HG02678 (cell line): ENCODE data around the gene PRKACA.
A peak's percentile ranks its signal among the peaks of the same experiment; 100 is the strongest.

Experiments used
- ATAC-seq: cut with Tn5 transposase; IDR thresholded peaks from one replicate; pipeline ENCODE4 v1.9.1; 2021; ENCODE audit warnings: mild to moderate bottlenecking, moderate library complexity; ENCODE audit not compliant: unreplicated experiment

PRKACA gene

DNA sequence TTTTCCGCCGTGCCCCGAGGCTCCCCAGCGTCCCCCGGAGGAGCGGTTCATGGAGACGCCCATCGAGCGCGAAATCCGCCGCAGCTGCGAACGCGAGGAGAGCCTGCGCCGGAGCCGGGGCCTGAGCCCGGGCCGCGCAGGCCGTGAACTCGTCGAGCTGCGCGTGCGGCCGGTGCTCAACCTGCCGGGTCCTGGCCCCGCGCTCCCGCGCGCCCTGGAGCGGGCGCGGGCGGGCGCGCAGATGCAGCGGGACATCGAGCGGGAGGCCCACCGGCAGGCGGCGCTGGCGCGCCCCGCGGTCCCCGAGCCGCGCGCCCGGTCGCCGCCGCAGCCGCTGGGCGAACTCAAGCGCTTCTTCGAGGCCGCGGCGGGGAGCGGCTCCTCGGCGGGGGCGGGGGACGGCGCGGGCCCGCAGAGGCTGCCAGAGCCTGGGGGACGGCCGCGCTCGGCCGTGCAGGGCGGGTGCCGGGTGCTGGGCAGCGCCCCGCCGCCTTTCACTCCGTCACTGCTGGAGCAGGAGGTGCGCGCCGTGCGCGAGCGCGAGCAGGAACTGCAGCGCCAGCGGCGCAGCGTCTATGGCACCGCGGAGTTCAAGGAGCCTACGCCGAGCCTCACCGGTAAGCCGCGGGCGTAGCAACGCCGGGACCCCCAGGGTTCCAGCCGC, 44.2 kb downstream of the PRKACA start:
- ATAC-seq, result peak; percentile 58

DNA sequence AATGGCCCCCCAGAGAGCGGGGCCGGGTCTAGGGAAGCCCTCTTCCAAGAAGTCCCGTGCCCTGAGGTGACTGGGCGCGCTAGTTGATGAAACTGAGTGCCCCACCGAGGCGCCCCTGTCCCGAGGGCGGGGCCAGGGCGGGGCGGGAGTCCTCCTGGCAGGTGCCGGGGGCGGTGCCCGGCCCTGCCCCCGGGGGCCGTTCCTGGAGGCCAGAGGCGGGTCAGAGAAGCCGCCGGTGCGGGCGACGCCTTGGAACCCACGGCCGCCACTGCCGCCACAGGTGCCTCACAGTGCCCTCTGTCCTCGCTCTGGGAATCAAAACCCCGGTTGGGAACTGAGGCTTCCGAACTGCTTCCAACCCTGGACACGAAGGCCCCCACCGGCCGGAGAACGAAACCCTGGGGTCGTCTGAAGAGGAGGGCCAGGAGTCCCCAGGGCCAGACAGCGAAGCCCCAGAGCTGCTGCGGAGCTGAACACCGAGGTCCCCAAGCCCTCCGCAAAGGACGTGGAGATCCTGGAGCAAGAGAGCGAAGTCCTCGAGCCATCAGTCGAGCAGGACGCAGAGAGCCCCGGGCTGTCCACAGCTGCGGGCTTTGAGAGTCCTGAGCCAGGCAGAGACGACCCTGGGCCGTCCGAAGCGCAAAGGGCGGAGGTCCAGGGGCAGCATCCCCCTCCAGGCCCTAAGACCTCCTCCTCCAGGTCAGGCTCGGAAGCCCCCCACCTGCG, 44.9 kb downstream of the PRKACA start, which contains the start of gene MISP3:
Gene MISP3, plus strand, starts transcription at position 252 of the 726 bp plus-strand sequence. CDS start 524 bp downstream, outside the sequence.
- ATAC-seq, result peak; percentile 12

DNA sequence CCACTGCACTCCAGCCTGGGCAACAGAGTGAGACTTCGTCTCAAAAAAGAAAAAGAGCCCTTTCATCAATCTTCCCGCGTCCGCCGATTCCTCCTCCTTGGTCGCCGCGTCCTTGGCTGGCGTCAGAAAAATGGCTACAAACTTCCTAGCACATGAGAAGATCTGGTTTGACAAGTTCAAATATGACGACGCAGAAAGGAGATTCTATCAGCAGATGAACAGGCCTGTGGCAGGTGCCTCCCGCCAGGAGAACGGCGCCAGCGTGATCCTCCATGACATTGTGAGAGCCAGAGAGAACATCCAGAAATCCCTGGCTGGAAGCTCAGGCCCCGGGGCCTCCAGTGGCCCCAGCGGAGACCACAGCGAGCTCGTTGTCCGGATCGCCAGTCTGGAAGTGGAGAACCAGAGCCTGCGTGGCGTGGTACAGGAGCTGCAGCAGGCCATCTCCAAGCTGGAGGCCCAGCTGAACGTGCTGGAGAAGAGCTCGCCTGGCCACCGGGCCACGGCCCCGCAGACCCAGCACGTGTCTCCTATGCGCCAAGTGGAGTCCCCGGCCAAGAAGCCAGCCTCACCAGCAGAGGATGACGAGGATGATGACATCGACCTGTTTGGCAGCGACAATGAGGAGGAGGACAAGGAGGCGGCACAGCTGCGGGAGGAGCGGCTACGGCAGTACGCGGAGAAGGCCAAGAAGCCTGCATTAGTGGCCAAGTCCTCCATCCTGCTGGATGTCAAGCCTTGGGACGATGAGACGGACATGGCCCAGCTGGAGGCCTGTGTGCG, 47.1 kb downstream of the PRKACA start:
- ATAC-seq, result no peak

DNA sequence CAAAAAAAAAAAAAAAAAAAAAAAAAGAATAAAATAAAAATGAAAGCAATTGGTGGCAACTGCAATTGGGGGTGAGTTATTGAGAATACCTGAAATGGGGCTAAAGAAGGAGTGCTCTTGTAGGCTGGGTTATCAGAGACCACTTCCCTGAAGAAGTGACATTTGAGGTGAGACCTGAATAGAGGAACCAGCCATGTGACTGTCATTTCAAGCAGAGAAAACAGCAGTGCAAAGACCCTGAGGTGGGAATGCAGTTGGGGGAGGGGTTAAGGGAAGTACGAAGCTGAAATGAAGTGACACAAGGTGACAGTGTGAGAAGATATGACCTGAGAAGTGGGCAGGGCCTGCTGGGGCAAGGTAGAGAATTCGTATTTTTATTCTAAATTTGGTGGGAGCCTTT, 51.4 kb downstream of the PRKACA start:
- no peak for ATAC-seq

DNA sequence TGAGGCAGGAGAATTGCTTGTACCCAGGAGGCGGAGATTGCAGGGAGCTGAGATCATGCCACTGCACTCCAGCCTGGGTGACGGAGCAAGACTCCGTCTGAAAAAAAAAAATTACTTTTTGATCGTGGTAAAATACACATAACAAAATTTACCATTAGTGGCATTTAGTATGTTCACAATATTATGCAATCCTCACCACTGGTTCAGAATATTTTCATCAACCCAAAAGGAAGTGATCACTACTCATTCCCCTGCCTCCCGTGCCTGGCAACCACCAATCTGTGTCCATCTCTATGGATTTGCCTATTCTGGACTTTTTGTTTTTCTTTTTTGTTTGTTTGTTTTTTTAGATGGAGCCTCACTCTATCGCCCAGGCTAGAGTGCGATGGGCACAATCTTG, 54.5 kb downstream of the PRKACA start:
- no peak for ATAC-seq

DNA sequence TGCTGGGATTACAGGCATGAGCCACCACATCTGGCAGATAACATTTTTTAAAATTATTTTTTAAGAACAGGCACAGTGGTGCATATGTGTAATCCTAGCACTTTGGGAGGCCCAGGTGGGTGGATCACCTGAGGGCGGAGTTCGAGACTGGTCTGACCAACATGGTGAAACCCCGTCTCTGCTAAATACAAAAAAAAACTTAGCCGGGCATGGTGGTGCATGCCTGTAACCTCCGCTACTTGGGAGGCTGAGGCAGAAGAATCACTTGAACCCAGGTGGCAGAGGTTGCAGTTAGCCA, 55.1 kb downstream of the PRKACA start:
- ATAC-seq, result no peak

DNA sequence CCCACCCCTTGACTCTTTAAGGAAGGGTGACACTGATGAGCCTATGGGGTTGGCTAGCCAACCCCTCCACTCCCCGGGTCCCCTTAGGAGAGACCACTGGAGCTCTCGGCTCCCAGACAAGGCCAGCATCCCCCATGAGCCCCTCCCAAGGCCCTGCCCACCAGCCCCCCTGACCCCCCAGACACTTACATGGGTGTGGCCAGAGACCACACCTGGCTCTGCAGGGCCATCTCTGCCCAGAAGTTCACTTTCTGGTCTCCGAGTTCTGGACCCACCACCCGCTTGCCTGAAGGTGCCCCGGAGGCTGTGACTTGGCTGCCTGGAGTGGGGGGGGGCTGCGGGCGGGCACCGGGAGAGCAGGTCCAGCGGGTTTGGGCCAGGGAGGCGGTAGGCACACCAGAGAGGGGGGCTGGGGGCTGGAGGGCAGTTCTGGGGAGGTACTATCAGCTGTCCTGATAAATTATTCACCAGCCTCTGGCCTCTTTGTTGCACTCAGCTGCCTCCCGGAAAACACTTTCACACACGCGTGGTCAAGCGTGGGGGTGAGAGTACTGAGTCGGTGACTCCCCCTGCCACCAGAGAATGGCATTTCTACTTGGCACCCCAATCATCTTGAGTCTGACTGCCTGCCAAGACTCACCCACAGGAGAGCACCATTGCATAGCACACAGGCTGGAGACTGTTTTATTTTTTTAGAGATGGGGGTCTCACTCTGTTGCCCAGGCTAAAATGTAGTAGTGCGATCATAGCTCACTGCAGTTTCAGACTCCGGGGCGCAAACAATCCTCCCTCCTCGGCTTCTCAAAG, 55.6 kb downstream of the PRKACA start, which contains the start of gene PALM3:
Gene PALM3, minus strand, starts transcription at position 326 of the 807 bp plus-strand sequence. Its CDS starts 96 bp downstream, at position 230.
- ATAC-seq, result no peak

DNA sequence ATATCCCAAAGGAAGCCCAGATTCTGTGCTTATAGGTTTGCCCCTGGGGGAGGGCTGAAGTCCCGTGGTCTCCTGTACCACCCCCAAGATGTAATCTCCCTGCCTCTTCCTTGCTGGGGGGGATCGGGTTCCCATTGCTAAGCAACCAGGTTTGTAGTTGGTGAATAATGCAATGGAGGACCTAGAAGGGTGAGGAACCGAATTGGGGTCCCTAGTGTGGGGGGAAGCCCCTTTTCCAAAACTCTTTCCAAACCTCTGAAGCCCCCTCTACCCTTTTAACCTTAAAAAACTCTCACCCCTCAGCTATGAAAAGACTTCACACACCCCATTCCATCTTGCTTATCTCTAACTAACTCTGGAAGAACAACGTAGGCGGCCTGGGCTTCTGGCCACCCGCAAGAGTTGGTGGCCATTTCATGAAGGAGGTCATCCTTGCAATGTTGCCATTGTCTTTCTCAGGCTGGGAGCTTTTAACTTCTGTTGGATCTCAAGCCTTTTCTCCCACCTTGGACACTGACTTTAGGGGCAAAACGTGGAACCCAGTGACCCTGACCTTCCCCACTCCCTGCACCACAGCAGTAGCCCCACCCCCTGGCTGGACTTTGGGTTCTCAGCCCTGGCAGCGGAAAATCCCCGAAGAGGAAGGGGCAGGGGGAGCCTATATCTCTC, 56.3 kb downstream of the PRKACA start:
- no peak for ATAC-seq

DNA sequence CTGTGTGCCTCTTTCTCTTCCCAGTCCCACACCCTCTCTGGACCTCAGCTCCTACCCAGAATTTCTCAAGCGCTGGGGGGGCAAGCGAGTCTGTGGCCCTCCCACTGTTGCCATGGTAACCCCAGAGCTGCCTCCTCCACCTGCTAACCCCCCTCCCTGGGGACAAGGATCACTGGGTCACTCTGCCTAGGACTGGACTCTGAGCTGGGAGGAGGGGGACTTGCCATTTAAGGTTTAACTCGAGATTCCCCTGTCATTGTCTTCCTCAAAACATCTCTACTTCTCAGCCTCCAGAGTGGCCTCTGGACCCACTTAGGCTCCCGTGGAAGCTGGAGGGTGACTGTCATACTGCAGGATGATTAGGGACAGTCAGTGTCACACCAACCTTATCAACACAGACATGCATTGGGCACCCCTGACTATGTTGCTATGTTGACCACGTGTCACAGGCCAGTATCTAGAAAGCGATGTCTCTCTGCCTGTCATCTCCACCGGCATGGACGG, 57.9 kb downstream of the PRKACA start:
- no peak for ATAC-seq

DNA sequence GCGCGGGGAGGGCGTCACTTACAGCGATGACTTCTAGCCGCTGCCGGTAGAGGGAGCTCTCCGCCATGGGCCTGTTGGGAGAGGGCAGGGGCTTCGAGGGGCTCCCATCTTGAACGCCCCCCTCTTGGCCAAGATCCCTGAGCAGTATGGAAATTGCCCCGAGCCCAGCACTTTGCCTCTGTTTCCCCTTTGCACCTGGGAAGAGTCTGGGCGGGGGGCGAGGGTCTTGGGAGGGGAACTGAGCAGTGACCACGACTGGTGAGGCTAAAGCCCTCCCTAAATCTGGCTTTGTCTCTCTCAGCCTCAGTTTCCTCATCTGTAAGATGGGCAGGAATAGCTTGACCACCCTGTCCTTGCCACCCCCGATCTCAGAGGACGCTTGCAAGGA, 58.5 kb downstream of the PRKACA start:
- ATAC-seq, result no peak

DNA sequence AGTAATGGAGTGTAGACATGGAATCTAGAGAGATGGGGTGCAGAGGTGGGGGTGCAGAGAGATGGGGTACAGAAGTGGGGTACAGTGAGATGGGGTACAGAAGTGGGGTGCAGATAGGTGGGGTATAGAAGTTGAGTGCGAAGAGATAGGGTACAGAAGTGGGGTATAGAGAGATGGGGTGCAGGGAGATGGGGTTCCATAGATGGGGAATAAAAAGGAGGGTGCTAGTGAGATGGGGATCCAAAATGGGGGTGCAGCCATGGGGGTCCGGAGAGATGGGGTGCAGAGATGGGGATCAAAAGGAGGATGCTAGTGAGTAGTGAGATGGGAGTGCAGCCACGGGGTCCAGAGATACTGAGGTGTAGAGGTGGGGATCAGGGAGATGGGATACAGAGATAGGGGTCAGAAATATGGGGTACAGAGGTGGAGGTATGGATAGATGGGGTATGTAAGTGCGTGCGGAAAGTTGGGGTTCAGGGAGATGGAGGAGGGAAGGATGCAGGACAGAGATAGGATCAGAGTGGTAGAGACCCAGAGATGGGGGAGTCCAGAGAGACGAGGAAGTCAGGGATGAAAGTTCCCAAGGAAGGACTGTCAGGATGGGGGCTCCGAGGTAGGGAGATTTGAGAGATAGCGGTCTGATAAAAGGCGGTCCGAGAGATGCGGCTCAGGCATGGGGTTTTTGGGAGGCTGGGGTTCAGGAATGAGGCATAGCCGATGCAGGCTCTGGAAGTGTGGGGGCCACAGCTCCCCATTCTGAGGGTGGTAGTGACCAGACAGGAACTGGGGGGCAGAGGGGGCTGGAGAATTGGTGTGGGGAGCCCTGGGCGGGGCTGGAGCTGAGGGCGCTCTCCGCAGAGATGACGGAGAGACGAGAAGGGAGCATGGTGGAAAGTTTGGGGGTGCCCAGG, 59.1 kb downstream of the PRKACA start:
- no peak for ATAC-seq

DNA sequence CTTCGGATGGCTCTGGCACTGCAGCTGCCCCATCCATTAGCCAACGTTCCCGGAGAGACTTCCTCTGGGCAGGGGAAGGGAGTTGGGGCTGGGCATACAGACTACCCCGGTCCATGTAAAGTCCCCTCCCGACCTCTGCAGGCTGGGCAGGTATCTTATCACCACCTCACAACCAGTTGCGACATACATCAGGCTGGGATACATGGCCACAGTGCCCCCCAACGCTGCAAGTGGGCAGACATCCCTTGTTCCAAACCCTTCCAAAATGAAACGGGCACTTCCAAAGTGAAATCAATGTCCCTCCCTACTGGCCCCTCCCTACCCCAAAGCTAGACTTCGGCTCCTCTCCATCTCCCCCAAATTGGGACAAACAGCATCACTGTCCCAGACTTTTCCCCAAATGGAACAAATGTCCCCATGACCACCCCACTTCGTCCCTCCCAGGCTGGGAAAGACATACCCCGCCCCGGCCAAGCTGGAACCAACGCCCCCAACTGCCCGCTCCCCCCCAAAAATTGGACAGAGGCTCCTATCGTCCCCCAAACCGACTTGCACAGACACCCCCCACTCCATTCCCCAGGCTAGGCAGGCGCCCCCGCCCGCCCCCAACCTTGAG, 60.7 kb downstream of the PRKACA start:
- no peak for ATAC-seq

DNA sequence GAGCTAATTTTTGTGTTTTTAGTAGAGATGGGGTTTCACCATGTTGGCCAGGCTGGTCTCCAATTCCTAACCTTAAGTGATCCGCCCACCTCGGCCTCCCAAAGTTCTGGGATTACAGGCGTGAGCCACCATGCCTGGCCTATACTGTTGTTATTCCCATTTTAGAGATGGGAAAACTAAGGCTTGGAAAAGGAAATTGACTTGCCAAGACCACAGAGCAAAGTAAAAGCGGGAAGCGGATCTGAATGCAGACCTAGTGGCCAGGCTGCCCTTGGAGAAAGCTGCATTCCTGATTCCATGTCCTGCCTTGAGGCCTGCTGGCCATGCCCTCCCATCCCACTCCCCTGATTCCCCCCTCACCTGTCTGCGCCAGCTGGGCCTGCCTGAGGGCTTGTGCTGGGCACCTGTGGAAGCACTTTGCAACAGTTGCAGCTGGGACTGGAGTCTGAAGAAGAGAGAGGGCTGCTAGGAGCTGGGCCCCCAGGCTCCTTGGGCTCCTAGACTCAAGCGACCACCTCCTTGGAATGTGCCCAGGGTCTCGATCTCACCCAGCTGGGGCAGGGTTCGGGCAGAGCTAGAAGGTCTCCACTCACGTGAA, 61.4 kb downstream of the PRKACA start:
- no peak for ATAC-seq

DNA sequence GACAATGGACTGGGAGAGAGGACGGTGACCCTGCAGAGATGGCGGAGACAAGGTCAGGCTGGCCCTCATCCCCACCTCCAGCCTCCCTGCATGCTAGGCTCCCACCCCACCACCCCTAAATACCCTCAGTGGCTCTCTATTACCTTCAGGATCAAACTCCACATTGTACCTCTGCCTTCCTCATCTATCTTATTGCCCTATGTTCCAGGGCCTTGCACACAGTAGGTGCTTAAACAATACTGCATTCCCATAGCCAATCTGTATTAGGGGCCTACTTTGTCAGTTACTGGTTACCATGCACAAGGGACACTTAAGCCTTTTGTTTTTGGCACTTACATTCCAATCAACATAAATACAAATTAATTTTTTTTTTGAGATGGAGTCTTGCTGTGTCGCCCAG, 62.2 kb downstream of the PRKACA start:
- ATAC-seq, result no peak

DNA sequence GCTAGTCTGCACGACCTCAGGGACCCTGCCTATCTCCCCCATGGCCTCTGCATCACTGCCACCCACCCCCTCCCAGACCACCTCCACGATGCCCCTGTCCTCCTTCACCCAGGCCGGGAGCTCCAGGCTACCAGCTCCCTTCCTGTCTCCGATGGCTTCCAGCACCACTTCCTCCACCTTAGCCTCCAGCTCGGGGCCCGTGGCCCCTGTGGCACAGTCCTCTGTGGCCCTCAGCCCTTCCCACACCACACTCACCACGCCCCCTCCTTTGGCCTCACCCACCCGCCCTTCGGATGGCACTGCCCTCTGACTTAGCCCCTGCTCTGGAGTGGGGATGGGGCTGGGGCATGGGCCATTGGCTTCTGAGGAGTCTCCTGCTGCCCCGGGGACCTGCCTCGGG, 62.8 kb downstream of the PRKACA start:
- no peak for ATAC-seq

DNA sequence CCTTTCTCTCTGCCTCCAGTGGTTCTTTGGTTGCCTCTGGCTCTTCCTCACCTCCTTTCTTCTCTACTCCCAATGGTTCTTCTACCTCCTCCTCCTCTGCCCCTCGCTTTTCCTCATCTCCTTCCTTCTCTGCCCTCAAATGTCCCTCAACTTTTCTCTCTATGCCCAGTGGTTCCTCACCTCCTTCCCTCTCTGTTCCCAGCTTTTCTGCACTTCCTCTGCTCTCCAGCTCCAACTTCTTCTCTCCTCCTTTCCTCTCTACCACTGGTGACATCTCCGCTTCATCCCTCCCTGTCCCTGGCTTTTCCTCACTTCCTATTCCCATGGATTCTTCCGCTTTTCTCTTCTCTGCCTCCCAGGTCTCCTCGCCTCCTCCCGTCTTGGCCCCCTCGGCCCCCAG, 63.5 kb downstream of the PRKACA start:
- ATAC-seq, result no peak

DNA sequence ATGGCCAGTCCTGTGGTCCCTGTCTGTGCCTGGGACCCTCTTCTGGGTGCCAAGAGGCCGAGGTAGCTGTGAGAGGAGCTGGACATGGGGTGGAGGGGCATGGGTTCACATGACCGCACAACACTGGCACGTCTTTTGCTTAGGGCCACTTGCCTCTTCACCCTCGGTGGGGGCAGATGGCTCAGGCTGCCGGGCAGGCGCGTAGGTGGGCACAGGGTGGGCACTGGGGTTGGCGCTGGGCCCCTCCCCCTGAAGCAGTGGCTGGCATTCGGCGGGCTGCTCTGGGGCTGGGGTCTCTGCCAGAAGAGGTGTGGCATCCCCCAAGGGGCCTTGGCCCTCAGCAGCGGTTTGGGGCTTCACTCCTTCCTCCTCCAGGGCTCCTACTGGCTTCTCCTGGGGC, 64.1 kb downstream of the PRKACA start:
- no peak for ATAC-seq

DNA sequence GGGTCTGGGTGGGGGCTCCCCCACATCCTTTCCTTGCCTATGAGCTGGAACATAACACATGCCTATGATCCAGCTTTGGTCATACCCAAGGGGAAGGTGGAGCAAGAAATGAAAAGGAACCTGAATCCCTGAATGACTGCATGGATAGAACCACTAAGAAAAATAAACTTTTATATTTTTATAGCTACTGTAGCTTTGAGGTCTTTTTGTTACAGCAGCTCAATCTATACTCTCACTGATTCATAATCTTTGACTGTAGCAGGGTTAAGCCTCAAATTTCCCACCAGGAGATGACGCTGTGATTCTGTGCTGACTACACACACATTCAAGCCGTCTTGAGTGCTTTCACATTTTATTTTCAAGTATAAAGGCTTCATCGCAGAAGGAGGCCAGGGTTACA, 64.5 kb downstream of the PRKACA start:
- no peak for ATAC-seq
